Measurements from ENCODE around the gene TTC23. TPM values are rescaled to one million over a fixed set of nuclear protein-coding genes. Genes with fewer than 3 reads are reported as not detected.

Gene TTC23
- total and polyA plus RNA-seq, 7 donors = 5.5 to 33.0 (median 19.9) TPM

DNA sequence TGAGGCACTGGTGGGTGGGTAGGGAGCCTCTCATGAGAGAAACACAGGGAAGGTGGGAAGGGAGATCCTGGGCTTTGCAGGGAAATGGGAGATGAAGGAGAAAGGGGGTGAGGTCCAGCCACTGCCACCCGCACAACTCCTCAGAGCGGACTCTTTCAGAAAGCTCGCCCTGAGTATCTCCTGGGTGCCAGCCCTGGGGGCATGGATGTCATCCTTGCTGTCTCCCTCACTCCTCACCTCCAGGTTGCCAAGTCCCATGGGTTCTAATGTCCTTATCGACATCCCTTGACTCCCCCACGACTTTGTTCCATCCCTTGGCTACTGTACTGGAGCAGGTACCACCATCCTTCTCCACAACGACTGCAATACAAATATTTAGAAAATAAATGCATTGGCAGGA is 103.6 kb downstream of the TTC23 start:
- no peak overlapping the region for H3K4me3 ChIP-seq
- DNase-seq = no peak
- H3K4me1 ChIP-seq = peaks cover 0 to 77% (median 76%) of the 10 kb centered on the region in 4 donors
- TF ChIP-seq POLR2AphosphoS5 (IDR thresholded peaks at IDR 0.05) = peak in 1 of 4 donors; percentile 66
- no peak for TF ChIP-seq POLR2A (IDR thresholded peaks at IDR 0.05)
- H3K27ac ChIP-seq = peak overlapping the region; percentile 90 to 100 (median 96)
- no peaks in the 10 kb centered on the region for H3K27me3 ChIP-seq
- intact Hi-C loops (cut with DNase I) = no loop called here
- peaks cover 0 to under 1% (median 0%) of the 10 kb centered on the region in 4 donors for H3K36me3 ChIP-seq
- 90 to 94% methylated on average over 6 of the region's 6 CpGs for WGBS, 2 donors
- no peaks in the 10 kb centered on the region for H3K9me3 ChIP-seq

DNA sequence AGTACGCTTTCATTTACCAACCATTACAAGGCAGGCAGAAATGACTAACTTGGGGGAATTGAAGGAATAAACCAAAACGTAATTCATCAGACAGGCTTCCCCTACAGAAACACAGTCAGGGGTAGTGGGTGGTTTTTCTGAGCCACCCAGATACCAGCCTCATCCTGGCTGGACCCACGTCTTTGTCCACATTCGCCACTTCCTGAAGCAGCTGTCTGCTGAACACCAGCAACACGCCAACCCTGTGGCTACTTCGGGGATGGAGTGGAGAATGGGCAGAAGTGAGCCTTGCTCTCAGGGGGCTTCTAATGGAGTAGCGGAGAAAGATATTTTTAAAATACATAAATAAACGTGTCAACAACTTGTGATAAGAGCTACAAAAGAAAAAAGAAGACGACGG is 104.4 kb downstream of the TTC23 start:
- Histone ChIP-seq H3K4me3 (no peak overlapping the region), H3K36me3 (no peaks in the 10 kb centered on the region), H3K9me3 (no peaks in the 10 kb centered on the region), H3K27ac (peak overlapping the region; percentile 90 to 100 (median 96)), H3K27me3 (no peaks in the 10 kb centered on the region), H3K4me1 (peaks cover 0 to 82% (median 76%) of the 10 kb centered on the region in 4 donors)
- intact Hi-C loops (cut with DNase I) = no loop called here
- TF ChIP-seq EP300 (IDR thresholded peaks at IDR 0.05) (no peak), POLR2AphosphoS5 (IDR thresholded peaks at IDR 0.05) (peak in 3 of 4 donors; percentile 22 to 62 (median 33))
- DNase-seq = no peak
- WGBS, 2 donors = 90 to 91% methylated on average over 10 of the region's 10 CpGs

DNA sequence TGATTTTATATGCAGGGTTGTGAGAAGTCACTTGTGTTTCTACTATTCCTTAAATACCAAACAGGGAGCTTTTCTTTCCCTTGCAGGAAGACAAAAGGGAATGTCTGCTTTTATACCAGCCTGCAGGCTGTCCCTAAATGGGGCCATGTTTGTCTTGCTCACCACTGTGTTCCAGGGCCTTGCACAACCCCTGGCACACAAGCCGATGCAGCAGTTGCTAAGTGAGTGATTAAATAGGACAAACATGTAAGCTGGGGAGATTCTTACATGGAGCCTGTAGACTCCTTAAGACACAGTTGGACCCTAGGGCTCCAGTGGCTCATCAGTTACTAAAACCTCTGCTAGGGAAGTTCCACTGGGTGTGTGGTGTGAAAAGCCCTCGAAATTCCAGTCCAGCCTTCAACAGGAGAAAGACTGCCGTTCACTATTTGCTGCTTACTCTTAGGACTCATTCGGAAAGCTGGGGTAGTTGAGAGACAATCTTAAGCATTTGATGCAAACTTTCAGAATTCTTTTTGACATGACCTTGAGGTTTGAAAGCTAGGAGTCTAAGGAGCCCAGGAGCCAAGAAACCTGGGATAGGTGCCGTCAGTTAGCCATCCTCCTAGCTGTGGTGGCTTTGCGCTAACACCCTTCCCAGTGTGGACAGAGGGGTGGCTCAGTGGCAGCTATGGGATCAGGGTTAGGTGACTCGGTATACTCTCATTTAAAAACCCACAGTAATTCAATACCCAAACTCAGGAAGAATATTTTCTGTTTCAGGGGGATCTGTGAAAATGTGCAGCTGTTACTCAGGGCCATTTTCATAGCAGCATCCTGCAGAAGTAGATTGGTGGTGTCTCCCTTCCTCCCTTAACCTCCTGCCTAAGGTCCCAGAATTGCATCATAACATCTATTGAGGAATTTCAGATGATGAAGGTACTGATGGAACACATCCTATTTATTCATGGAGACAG is 105.4 kb downstream of the TTC23 start:
- WGBS, 2 donors = 75 to 83% methylated on average over 7 of the region's 7 CpGs
- DNase-seq = peak; percentile 94
- H3K4me3 ChIP-seq = no peak overlapping the region
- no peaks in the 10 kb centered on the region for H3K36me3 ChIP-seq
- no peaks in the 10 kb centered on the region for H3K27me3 ChIP-seq
- peak; percentile 72 to 87 (median 78) for TF ChIP-seq POLR2AphosphoS5 (IDR thresholded peaks at IDR 0.05)
- TF ChIP-seq EP300 (IDR thresholded peaks at IDR 0.05) = peak in 3 of 4 donors; percentile 15 to 88 (median 60)
- TF ChIP-seq POLR2A (IDR thresholded peaks at IDR 0.05) = no peak
- TF ChIP-seq, protein P1, sequence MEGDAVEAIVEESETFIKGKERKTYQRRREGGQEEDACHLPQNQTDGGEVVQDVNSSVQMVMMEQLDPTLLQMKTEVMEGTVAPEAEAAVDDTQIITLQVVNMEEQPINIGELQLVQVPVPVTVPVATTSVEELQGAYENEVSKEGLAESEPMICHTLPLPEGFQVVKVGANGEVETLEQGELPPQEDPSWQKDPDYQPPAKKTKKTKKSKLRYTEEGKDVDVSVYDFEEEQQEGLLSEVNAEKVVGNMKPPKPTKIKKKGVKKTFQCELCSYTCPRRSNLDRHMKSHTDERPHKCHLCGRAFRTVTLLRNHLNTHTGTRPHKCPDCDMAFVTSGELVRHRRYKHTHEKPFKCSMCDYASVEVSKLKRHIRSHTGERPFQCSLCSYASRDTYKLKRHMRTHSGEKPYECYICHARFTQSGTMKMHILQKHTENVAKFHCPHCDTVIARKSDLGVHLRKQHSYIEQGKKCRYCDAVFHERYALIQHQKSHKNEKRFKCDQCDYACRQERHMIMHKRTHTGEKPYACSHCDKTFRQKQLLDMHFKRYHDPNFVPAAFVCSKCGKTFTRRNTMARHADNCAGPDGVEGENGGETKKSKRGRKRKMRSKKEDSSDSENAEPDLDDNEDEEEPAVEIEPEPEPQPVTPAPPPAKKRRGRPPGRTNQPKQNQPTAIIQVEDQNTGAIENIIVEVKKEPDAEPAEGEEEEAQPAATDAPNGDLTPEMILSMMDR (IDR thresholded peaks at IDR 0.05) = no peak
- no peaks in the 10 kb centered on the region for H3K9me3 ChIP-seq
- H3K4me1 ChIP-seq = peaks cover 0 to 80% (median 68%) of the 10 kb centered on the region in 4 donors
- peak overlapping the region; percentile 90 to 100 (median 96) for H3K27ac ChIP-seq
- intact Hi-C loops (cut with DNase I) = loop anchor here (5.0 kb wide), 1 partner anchor 37 kb away; the partner anchor contains the start of gene SYNM

DNA sequence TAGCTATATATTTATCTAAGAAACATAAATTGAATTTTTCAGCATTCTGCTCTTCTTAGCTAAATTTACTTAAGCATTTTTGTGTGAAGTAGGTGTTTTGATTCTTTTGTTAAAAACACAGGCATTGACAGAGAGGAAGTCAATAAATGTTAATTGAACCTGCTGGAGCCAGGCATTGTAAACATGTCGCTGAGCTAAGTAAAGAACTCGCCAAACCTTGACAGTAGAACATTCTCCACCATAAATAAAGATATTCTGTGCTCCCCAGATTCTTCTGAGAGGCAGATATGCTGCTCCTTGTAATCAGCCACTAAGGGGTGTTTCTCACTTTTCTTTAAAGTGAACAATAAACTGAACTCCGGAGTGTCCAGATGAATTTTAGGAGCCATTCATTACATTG is 106.1 kb downstream of the TTC23 start:
- DNase-seq = no peak
- Histone ChIP-seq H3K27me3 (no peaks in the 10 kb centered on the region), H3K27ac (peak overlapping the region; percentile 90 to 100 (median 96)), H3K4me1 (peaks cover 0 to 73% (median 63%) of the 10 kb centered on the region in 4 donors), H3K9me3 (no peaks in the 10 kb centered on the region), H3K36me3 (no peaks in the 10 kb centered on the region), H3K4me3 (no peak overlapping the region)
- TF ChIP-seq EP300 (IDR thresholded peaks at IDR 0.05) (no peak), POLR2AphosphoS5 (IDR thresholded peaks at IDR 0.05) (no peak), POLR2A (IDR thresholded peaks at IDR 0.05) (no peak)
- TF ChIP-seq, protein P1 (IDR thresholded peaks at IDR 0.05) = no peak
- intact Hi-C loops (cut with DNase I) = loop anchor here (5.0 kb wide), 1 partner anchor 36 kb away; the partner anchor contains the start of gene SYNM
- WGBS, 2 donors = 19 to 54% methylated on average over 3 of the region's 3 CpGs

DNA sequence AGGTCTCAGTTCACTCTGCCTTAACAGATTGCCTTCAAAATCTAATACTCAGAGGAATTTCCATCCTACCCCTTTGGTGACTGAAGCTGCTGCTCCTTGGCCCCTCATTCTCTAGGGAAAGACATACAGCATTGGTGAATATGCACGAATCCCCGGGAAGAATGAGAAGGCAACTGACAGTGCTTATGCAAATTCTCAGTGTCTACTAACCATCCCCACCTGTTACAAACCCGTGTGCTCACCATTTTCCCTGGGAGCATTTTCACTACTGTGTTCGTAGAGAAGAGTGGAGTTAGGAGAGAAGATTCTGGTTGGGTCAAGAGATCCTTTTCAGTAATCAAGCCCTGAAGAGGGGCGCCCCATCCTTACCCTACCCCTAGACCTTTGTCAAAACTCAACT is 106.8 kb downstream of the TTC23 start:
- WGBS, 2 donors = 79 to 90% methylated on average over 5 of the region's 5 CpGs
- intact Hi-C loops (cut with DNase I) = loop anchor here (5.0 kb wide), 1 partner anchor 35 kb away; the partner anchor contains the start of gene SYNM
- Histone ChIP-seq H3K27me3 (no peaks in the 10 kb centered on the region), H3K4me1 (peaks cover 0 to 73% (median 62%) of the 10 kb centered on the region in 4 donors), H3K36me3 (peaks cover 0 to 5% (median 5%) of the 10 kb centered on the region in 4 donors), H3K27ac (peak overlapping the region; percentile 90 to 100 (median 96)), H3K9me3 (no peaks in the 10 kb centered on the region), H3K4me3 (no peak overlapping the region)
- DNase-seq = no peak
- no peak for TF ChIP-seq POLR2A (IDR thresholded peaks at IDR 0.05)
- TF ChIP-seq EP300 (IDR thresholded peaks at IDR 0.05) = no peak
- peak in 2 of 4 donors; percentile 6 to 43 for TF ChIP-seq POLR2AphosphoS5 (IDR thresholded peaks at IDR 0.05)

DNA sequence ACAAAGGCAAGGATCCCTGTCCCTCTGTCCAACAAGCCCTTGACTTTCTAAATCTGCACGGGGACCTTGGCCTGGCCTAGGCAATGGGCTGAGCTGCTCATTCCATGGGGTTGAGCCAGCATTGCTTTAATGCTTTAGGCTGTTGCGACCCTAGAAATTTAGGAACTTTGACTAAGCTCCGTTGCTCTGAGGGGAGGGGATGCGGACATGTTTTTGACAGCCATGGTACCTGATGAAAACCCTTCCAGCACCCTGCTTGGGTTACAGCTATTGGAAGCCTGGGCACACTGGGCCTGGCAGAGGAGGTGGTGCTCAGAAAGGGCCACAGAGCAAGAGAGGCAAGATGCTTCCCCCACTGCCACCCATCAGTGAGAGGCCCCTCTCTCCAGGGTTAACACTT is 107.4 kb downstream of the TTC23 start:
- TF ChIP-seq POLR2AphosphoS5 (IDR thresholded peaks at IDR 0.05) (peak in 2 of 4 donors; percentile 49), EP300 (IDR thresholded peaks at IDR 0.05) (no peak), POLR2A (IDR thresholded peaks at IDR 0.05) (no peak)
- TF ChIP-seq, protein P1 (IDR thresholded peaks at IDR 0.05) = no peak
- Histone ChIP-seq H3K27ac (peak overlapping the region; percentile 90 to 100 (median 96)), H3K4me1 (peaks cover 0 to 79% (median 62%) of the 10 kb centered on the region in 4 donors), H3K4me3 (no peak overlapping the region), H3K36me3 (peaks cover under 1 to 12% (median 11%) of the 10 kb centered on the region in 4 donors), H3K9me3 (no peaks in the 10 kb centered on the region), H3K27me3 (no peaks in the 10 kb centered on the region)
- 82 to 95% methylated on average over 4 of the region's 4 CpGs for WGBS, 2 donors
- DNase-seq = no peak
- intact Hi-C loops (cut with DNase I) = loop anchor here (5.0 kb wide), 1 partner anchor 35 kb away; the partner anchor contains the start of gene SYNM
